Measurements from ENCODE around the gene PEX7. TPM values are rescaled to one million over a fixed set of nuclear protein-coding genes. Genes with fewer than 3 reads are reported as not detected.
A peak's percentile ranks its signal among the peaks of the same experiment; 100 is the strongest.
"Not testable (repeated sequence)": the region's sequence is repeated elsewhere in the genome, so short reads cannot be mapped to it uniquely, and the experiment has no call there.

The PEX7 gene
- total RNA-seq, 1 donor from 2014 or later: 7.4 TPM

DNA sequence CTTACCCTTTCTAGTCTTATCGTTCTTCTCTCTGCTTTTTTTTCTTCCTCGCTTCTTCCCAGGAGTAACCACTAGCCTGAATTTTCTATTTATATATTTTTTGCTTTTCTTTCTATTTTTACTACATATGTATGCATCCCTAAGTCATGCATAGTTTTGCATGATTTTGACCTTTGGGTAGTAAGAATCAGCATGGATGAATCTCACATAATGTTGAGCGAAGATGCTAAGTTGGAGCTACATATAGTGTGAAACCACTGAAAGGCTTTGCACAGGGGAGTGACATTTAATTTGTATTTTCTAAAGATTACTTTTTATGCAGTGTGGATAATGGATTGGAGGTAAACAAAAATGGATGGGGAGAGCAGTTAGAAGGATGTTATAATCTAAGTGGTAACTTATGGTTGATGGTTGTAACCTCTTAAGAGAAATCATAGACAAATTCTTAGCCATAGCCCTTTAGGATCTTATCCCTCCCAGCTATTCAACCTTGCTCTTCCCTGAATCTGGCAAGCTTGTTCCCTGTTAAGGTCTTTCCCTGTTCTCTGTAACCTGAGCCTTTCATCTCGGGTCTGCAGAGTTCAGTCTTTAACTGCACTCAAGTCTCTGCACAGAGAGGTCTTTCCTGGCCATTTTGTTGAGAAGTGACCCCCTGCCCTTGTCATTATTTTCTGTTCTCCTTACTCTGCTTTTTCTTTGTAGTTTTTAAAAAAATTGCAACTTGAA, 18.0 kb downstream of the PEX7 start:
- no peak for DNase-seq (ENCODE audit: extremely low read depth, low read depth, low spot score)

DNA sequence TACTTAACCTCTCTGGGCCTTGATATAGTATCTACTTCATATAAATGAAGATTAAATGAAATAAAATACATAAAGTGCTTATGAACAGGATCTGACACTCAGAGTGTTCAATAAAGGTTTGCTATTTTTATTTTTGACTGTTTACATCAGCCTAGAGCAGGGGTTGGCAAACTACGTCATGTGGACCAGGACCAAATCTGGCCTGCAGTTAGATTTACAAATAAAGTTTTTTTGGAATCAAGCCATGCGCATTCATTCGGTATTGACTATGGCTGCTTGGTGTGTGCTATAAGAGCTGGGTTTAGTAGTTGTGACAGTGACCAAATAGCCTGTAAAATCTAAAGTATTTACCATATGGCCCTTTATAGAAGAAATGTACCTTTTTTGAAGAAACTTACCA, 20.8 kb downstream of the PEX7 start:
- no peak for DNase-seq (ENCODE audit: extremely low read depth, low read depth, low spot score)

DNA sequence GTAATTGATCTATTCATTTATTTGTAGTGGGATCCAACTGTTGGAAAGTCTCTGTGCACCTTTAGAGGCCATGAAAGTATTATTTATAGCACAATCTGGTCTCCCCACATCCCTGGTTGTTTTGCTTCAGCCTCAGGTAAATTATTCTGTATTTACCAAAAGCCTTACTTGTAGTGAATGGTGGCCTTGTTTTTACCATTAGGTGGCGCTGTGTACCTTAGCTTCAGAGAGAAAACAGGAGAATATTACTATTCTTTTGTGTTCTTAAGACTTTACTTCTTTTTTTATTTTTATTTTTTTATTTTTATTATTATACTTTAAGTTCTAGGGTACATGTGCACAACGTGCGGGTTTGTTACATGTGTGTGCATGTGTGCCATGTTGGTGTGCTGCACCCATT, 23.7 kb downstream of the PEX7 start:
- peak; percentile 27 for DNase-seq (ENCODE audit: extremely low read depth, low read depth, low spot score)

DNA sequence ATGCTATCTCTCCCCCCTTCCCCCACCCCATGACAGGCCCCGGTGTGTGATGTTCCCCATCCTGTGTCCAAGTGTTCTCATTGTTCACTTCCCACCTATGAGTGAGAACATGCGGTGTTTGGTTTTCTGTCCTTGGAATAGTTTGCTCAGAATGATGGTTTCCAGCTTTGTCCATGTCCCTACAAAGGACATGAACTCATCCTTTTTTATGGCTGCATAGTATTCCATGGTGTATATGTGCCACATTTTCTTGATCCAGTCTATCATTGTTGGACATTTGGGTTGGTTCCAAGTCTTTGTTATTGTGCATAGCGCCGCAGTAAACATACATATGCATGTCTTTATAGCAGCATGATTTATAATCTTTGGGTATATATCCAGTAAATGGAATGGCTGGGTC, 24.1 kb downstream of the PEX7 start:
- not testable (repeated sequence) for DNase-seq (ENCODE audit: extremely low read depth, low read depth, low spot score)

DNA sequence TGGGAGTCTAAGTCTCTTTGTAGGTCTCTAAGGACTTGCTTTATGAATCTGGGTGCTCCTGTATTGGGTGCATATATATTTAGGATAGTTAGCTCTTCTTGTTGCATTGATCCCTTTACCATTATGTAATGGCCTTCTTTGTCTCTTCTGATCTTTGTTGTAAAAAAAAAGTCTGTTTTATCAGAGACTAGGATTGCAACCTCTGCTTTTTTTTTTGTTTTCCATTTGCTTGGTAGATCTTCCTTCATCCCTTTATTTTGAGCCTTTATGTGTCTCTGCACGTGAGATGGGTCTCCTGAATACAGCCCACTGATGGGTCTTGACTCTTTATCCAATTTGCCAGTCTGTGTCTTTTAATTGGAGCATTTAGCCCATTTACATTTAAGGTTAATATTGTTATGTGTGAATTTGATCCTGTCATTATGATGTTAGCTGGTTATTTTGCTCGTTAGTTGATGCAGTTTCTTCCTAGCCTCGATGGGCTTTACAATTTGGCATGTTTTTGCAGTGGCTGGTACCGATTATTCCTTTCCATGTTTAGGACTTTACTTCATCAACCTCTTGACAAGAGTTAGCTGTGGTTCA, 27.7 kb downstream of the PEX7 start:
- not testable (repeated sequence) for DNase-seq (ENCODE audit: extremely low read depth, low read depth, low spot score)

DNA sequence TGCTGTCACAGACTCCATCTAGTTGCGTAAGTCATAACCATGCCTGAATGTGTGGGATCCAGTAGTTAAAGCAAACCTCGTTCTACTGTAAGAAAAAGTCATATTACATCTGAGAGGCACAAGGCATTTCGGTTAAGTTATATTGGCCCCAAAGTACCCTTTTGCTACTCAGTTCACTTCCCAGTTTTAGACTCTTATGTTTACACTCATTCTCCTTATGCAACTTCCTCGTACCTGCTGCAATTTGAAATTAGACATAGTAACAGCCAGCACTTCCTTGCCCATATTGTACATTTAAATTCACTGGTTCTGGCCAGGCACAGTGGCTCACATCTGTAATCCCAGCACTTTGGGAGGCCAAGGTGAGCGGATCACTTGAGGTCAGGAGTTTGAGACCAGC, 37.0 kb downstream of the PEX7 start:
- DNase-seq (ENCODE audit: extremely low read depth, low read depth, low spot score): no peak

DNA sequence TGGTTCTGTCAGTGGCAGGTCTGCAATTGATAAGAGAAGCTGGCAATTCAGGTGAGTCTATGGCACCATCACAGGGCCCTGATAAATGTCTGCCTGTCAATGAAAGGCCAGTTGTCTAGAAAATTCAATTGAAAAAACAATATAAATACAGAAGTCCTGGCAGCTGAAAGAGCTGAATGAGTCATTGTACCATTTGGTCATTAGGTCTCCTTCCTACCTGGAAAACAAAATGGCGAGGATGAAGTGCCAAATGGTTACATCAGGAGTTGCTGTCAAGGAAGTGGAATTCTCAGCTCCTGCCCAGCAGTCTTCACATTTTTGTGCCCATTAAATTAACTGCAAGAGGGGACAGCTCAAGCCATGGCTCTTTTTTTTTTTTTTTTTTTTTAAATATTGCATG, 37.7 kb downstream of the PEX7 start:
- DNase-seq (ENCODE audit: extremely low read depth, low read depth, low spot score): no peak

DNA sequence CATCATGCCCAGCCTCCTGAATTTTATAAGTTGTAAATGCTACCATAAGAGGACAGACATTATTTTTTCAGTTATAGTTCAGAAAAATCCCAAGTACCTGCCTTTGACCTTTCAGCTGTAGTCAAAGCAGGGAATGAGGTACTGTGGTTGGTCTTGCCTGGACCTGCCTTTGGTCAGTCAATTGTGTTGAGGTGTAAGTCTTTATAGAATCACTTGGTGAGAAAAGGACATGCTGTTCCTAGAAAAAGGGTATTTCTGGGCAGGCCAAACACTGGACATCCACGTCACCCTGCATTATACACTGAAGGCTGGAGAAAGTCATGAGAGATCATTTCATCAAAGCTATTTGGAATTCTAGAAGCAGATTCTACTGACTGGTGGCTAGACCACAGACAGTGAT, 40.3 kb downstream of the PEX7 start:
- no peak for DNase-seq (ENCODE audit: extremely low read depth, low read depth, low spot score)

DNA sequence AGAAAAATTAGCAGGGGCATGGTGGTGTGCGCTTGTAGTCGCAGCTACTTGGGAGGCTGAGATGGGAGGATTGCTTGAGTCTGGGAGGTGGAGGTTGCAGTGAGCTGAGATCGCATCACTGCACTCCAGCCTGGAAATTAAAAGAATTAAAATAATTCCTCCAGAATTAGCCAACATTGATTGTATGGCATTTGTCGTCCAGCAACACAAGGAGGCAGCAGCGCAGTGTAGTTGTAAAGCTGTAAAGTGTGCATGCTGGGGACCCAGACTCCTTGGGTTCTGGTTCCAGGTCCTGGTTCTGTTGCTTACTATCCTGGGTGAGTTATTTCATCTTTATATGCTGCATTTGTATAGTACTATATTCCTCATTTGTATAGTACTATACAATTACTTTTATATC, 41.4 kb downstream of the PEX7 start:
- DNase-seq (ENCODE audit: extremely low read depth, low read depth, low spot score): no peak

DNA sequence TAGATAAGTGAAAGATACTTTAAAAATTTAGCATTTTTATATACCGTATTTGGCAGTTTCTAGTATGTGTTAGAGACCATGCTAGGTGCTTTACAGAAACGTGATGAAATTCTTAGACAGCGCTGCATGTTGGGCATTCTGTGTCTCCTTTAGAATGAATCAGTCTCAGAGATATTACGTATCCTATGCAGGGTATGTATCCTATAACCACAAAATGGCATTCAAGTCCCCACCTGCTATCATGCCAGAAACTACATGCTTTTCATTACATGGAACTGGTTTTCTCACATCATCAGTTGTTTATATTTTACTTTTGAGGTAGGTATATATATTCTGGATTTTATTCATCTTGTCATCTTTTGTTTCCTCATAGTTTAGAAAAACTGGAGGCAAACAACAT, 42.3 kb downstream of the PEX7 start:
- no peak for DNase-seq (ENCODE audit: extremely low read depth, low read depth, low spot score)

DNA sequence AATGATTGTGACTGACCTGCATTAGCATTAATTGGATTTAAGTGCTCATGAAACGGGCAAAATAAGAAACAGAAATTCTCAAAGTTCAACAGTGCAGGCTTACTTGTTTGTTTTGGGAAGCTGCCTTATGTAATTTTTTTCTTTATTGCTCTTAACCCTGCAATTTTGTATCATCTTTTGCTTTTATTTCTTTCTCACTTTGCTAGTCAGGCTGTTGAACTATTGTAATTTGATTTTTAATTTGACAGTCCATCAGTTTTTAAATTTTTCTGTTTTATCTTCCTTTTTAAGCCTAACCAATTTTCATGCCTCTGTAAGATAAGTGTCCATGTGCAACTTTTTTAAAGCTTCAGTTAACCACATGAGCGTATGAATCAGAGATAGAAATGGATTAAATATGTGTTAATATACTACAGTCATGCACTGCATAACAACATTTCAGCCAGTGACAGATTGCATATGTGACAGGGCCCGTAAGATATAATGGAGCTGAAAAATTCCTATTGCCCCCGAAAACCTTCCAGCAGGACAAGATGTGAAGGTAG, 44.6 kb downstream of the PEX7 start:
- DNase-seq (ENCODE audit: extremely low read depth, low read depth, low spot score): no peak

DNA sequence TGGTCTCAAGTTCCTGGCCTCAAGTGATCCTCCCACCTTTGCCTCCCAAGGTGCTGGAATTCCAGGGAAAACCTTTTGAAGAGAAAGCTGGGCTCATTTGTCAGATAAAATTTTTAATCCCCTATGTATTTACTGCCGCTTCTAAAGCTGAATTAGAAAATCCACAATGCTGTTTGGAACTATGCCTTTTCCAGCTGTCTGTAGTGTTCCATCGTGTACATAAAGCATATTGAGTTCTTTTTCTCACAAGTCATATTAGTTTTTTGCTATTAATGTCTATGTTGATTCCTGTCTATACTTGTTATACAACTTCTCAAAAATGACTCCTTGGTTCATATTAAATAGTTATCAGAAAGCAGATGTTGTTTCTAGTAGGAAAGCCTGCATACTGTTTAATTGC, 47.1 kb downstream of the PEX7 start:
- DNase-seq (ENCODE audit: extremely low read depth, low read depth, low spot score): no peak

DNA sequence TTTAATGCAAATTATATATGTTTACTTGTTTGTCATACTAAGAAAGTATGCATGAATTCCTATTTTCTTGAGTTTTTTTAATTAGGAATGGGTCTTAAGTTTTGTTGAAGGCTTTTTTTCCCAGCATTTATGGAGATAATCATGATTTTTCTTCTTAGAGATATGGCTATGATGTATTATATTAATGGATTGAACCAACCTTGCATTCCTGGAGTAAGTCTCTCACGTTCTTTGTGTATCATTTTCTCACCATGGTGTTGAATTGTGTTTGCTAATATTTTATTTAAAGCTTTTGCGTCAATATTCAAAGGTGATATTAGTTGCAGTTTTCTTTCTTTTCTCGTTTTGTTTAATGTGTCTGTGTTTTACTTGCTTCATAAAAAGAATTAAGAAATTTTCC, 51.4 kb downstream of the PEX7 start:
- DNase-seq (ENCODE audit: extremely low read depth, low read depth, low spot score): peak; percentile 7

DNA sequence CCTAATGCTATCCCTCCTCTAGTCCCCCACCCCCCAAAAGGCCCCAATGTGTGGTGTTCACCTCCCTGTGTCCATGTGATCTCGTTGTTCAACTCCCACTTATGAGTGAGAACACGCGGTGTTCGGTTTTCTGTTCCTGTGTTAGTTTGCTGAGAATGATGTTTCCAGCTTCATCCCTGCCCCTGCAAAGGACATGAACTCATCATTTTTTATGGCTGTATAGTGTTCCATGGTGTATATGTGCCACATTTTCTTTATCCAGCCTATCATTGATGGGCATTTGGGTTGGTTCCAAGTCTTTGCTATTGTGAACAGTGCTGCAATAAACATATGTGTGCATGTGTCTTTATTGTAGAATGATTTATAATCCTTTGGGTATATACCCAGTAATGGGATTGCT, 54.1 kb downstream of the PEX7 start:
- not testable (repeated sequence) for DNase-seq (ENCODE audit: extremely low read depth, low read depth, low spot score)

DNA sequence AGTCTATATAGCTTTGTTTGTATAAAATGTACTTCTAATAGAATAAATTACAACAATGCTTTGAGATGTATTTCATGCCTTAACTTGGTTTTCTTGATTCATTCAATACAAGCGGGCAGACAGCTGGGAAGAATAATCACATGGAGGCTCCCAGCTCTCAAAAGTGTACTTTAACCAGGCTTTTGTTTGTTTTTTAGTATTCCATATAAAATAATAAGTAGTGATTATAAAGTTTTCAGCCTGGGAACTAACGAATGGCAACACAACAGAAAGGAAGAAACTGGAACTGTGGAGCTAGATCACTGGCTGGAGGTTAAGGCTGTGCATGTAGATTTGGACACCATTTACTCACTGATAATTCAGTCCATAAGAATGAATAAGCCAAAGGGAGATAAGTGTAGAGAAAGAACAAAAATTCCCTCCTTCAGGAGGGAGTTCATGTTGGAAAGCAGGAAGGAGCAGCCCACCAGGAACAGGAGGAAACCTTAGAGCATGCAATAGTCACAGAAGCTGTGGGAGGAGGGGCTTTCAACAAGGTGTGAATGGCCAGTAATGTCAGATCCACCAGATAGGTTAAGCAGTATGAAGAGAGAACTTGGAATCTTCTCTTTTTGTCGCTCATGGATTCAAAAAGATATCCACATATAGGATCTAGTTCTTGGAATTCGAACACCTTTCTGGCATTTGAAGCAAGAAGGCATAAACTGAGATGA, 58.5 kb downstream of the PEX7 start:
- DNase-seq (ENCODE audit: extremely low read depth, low read depth, low spot score): no peak

DNA sequence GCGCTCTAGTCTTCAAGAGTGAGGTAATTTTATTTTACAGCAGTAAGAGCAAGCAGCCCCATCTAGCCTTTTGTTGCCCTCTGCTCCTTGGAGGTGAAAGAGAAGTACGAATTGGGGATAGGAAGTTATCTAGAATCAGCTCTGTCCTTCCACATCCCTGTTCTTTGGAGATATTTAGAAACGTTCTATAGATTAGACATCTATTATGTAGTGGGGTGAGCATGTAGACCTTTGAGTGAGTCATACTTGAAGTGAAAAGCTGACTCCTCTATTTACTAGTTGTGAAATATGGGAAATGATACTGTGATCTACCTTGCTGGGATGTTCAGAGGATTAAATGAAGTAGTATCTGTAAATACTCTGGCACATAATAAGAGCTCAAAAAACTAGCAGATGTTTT, 63.7 kb downstream of the PEX7 start:
- no peak for DNase-seq (ENCODE audit: extremely low read depth, low read depth, low spot score)

DNA sequence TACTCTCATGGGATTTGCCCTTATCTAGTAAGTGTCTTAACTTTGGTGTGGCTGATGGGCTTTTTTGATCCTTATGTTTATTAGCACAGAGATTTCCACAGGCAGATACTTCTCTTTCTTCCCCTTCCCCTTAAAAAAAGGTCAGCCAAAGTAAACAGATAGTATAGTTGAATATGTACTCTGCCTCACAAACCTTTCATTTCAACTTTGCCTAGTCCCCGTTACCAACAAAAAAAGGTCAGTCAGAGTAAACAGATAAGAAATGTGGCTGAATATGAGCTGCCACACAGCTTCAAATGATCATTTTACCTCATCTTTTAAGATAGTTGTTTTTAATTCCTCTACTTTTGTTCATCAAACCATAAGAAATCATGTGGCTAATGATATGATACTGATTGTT, 65.6 kb downstream of the PEX7 start:
- no peak for DNase-seq (ENCODE audit: extremely low read depth, low read depth, low spot score)

DNA sequence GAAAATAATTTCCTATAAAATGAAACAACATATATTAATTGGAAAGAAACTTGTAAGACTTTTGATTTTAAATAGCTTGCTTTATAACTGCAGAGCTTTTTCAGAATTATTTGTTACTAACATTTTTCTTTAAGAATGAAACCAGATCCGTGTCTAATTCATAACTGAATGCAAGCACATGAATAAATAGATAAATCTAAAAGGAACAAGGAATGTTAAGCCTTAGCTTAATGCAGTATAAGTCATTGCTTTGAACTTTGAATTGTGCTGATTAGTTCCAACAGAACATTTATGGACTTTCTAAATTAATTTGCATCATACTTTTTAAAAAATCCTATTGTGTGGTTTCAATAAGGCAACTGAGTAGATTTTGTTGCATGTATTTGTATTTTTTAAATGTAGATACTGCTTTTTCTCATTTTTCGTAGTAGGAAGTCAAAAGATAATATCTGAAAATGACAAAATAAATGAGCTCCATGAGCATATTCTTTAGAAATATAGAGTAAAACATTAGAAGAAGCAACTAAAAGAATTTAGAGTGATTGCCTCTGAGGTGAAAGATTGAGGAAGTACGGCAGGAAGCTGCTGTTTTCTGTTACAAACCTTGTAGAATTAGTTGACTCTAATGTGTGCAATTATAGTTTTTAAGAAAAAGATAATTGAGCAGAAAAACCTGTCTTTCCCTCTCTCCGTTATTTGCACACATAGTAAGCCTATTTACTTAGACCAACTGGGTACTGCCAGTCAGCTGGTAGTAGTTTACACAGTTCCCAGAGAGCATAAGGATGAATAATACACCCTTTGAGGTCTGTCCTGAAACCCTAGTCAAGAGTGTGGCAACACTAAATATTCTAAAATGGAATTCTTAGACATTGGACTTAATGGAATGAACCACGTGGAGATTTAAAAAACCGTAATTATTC, 67.1 kb downstream of the PEX7 start:
- DNase-seq (ENCODE audit: extremely low read depth, low read depth, low spot score): no peak

DNA sequence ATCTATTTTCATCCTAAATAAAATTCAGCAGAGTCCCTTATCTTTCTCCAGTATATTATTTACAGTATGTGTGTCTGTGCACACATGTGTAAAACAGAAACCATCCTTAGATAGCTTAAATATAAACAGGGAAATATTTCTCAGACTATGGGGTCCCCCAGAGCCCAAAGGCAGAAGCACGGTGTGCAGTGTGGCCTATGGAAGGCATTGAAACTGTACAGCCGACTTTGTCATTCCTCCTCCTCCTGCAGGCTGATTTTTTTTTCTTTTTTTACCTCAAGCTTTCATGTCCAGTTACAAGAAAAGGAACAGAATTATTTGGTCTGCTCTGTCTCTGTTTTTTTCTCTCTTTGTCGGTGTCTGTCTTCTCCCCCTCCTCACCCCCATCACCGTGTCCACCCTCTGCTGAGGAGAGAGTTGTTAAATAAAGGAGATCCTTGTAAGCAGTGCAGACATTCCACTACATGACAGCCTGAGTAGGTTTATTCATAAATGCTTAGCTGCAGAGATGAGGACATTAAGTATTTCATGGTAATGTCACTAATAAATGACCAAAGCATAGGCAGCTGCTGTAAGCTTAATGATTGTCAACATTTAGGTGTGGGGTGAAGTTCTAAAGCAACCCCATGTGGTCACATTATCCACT, 67.9 kb downstream of the PEX7 start:
- no peak for DNase-seq (ENCODE audit: extremely low read depth, low read depth, low spot score)

DNA sequence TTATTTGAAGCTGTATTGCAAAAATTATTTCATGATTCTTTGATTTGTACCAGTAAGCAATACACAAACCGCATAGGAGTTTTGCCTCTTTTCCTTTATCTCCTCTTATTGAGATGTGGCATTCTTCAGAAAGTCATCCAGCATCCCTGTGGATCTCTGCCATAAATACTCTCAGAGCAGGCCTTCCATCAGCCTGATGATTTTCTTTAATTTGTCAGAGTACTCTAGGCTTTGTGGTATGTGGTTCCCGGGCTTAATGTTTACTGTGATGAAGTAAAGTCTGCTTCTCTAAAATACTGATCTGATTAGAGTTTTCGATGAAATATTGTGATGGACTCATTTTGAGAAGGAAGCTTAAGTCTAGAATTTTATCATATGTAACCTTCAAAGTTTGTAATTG, 68.6 kb downstream of the PEX7 start:
- no peak for DNase-seq (ENCODE audit: extremely low read depth, low read depth, low spot score)

Measured in glomerular endothelial cell (primary cell).